ENCODE measurements around the gene MFAP2.

The MFAP2 gene

DNA sequence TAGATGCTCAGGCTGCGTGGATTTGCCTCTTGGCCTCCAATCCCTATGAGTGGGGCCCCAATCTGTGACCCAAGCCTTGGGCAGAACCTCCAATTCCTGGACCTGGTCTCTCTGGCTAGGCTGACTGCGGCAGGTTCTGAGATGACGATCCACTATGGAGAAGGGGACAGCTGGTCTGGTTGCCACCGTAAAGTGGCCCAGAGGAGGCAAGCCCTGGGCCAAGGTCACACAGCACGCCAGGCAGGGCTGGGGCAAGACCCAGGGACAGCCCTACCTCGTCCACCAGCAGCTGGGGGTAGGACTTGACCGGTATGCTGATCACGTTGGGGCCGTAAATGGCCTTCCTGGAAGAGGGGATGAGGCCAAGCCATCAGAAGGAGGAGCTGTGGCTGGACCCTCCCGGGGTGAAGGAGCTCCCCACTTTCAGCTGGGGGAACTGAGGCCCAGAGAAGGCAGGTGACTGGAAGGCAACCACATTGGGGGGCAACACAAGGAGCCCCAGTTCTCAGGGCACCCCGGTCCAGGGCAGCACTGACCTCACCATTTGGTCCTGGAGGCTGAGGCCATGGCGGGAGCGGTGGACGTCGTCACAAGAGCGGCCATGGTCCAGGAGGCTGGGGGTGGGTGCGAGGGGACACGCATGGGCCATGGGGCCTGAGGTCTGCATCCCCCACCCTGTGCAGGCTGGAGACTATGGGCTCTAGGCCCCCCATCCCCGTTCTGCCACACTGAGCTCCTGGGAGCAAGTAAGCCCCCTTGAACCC lies 21.5 kb upstream of the MFAP2 start:
- H3K4me3 ChIP-seq (ENCODE audit: low read length): no peak overlapping the region
- peaks cover 4% of the 10 kb centered on the region for H3K4me1 ChIP-seq (ENCODE audit: insufficient read depth, low read length)
- no peak overlapping the region for H2AFZ ChIP-seq (ENCODE audit: low read depth, low read length)
- H3K27me3 ChIP-seq (ENCODE audit: insufficient read depth, low read length): no peaks in the 10 kb centered on the region
- H3K36me3 ChIP-seq (ENCODE audit: insufficient read depth, low read length): peaks cover 33% of the 10 kb centered on the region
- no peaks in the 10 kb centered on the region for H3K9me3 ChIP-seq (ENCODE audit: low read length)

DNA sequence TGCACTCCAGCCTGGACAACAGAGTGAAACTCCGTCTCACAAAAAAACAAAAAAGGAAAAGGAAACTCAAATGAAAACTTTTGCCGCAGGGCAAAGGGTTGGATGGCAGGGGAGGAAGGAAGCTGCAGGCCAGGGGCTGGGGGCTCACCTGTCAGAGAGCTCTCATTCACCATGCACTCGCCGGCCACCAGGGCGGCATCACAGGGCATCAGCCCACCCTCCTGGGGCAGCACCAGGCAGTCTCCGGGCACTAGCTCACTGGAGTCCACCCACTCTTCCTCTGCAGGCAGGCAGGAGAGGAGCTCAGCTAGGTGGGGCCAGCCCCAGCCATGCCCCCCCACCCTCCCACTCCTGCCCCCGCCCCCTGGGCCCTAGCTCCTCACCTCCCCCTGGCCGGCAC lies 19.4 kb upstream of the MFAP2 start:
- Histone ChIP-seq H2AFZ (ENCODE audit: low read depth, low read length) (no peak overlapping the region), H3K4me1 (ENCODE audit: insufficient read depth, low read length) (peaks cover 4% of the 10 kb centered on the region), H3K36me3 (ENCODE audit: insufficient read depth, low read length) (peaks cover 30% of the 10 kb centered on the region), H3K9me3 (ENCODE audit: low read length) (no peaks in the 10 kb centered on the region), H3K4me3 (ENCODE audit: low read length) (no peak overlapping the region), H3K27me3 (ENCODE audit: insufficient read depth, low read length) (no peaks in the 10 kb centered on the region)

DNA sequence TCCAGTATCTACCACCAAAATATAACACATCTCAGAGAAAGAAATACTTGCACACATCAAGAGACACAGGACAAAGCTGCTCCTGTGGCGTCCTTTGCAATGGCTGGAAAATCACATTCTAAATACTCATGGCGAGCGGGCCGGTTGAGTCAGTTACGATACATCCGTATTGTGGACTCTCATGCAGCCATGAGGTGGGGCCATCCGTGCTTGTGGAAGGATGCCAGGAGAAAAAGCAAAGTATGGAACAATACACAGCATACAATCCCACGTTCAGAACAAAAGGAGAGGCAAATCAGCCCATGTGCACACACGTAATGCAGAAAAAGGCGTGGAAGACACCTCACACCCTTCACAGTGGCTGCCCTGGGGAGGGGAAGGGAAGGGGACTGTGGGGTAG lies 18.2 kb upstream of the MFAP2 start:
- Histone ChIP-seq H3K4me3 (ENCODE audit: low read length) (no peak overlapping the region), H3K9me3 (ENCODE audit: low read length) (no peaks in the 10 kb centered on the region), H3K36me3 (ENCODE audit: insufficient read depth, low read length) (peaks cover 20% of the 10 kb centered on the region), H3K4me1 (ENCODE audit: insufficient read depth, low read length) (peaks cover 4% of the 10 kb centered on the region), H3K27me3 (ENCODE audit: insufficient read depth, low read length) (no peaks in the 10 kb centered on the region), H2AFZ (ENCODE audit: low read depth, low read length) (no peak overlapping the region)

DNA sequence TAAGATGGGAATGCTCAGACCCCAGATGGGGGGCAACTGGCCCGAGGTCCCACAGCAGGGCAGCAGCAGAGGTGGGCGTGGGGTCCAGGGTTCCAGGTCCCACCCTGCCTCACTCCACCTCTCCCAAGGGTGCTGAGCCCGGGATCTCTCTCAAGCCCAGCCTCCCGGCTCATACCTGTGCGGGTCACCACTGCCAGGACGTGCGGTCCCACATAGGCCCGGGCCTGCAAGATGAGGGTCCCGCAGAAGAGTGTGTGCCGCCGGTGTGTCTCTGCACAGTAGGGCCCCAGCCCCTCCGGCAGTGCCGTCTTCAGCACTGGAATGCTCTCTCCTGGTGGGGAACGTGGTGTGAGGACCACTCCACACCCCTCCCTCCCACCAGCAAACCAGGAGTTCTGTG lies 16.4 kb upstream of the MFAP2 start:
- Histone ChIP-seq H2AFZ (ENCODE audit: low read depth, low read length) (no peak overlapping the region), H3K27me3 (ENCODE audit: insufficient read depth, low read length) (no peaks in the 10 kb centered on the region), H3K4me3 (ENCODE audit: low read length) (no peak overlapping the region), H3K9me3 (ENCODE audit: low read length) (no peaks in the 10 kb centered on the region), H3K36me3 (ENCODE audit: insufficient read depth, low read length) (peaks cover 8% of the 10 kb centered on the region), H3K4me1 (ENCODE audit: insufficient read depth, low read length) (peaks cover 4% of the 10 kb centered on the region)

DNA sequence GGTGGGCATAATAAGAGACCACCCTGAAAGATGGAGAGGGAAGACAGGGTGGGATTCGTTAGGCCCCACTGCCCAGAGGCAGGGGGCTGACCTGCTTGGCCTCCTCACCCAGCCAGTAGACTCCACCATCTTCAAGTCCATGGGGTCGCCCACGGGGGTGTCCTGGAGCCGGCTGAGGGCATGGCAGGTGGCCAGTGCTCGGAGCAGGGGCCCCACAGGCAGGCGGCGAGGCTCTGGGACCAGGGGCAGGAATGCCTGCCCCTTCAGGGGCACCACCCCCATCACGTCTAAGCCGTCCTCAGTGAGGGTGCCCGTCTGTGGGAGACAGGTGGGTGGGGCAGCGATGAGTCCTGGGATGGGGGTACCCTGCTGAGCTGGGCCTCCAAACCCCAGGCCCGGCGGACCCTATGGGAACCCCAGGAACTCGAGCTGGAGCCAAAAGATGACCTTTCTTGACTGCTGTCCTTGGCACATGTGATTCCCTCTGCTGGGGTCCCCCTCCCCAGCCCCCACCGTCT lies 13.2 kb upstream of the MFAP2 start:
- H3K27me3 ChIP-seq (ENCODE audit: insufficient read depth, low read length): no peaks in the 10 kb centered on the region
- no peak overlapping the region for H2AFZ ChIP-seq (ENCODE audit: low read depth, low read length)
- no peak overlapping the region for H3K4me3 ChIP-seq (ENCODE audit: low read length)
- H3K36me3 ChIP-seq (ENCODE audit: insufficient read depth, low read length): peaks cover 3% of the 10 kb centered on the region
- no peaks in the 10 kb centered on the region for H3K4me1 ChIP-seq (ENCODE audit: insufficient read depth, low read length)
- no peaks in the 10 kb centered on the region for H3K9me3 ChIP-seq (ENCODE audit: low read length)

DNA sequence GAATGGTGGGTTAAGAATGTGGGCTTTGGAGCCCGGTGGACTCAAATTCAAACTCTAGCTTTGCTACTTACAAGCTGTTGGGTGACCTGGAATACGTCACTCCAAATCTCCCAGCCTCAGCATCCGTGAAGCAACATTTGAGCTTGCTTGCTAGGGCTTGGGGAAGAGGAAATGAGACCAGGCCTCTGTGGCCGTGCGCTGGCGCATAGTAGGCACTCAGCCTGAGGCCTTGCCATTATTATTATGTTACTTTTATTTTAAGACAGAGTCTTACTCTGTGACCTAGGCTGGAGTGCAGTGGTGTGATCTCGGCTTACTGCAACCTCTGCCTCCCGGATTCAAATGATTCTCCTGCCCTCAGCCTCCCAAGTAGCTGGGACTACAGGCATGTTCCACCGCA lies 12.3 kb upstream of the MFAP2 start:
- Histone ChIP-seq H3K36me3 (ENCODE audit: insufficient read depth, low read length) (peaks cover 6% of the 10 kb centered on the region), H3K27me3 (ENCODE audit: insufficient read depth, low read length) (no peaks in the 10 kb centered on the region), H2AFZ (ENCODE audit: low read depth, low read length) (no peak overlapping the region), H3K4me1 (ENCODE audit: insufficient read depth, low read length) (no peaks in the 10 kb centered on the region), H3K4me3 (ENCODE audit: low read length) (no peak overlapping the region), H3K9me3 (ENCODE audit: low read length) (no peaks in the 10 kb centered on the region)

DNA sequence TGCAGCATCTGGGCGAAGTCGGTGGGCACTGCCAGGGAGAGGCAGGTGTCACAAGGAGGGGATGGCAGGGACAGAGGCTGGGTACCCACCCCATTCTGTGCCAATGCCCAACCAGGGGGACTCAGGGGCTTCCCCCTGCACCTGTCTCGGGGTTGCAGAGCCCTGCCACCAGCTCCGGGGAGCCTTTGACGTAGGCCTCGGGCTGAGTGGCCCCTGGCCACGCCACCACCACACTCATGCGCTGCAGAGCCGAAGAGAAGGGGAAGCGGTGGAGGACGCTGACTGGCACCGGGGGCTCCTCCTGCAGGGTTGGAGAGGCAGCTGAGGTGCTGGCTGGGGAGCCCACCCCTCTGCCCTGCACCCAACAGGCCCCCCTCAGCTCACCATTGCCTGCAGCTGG lies 11.7 kb upstream of the MFAP2 start:
- Histone ChIP-seq H3K27me3 (ENCODE audit: insufficient read depth, low read length) (no peaks in the 10 kb centered on the region), H3K4me3 (ENCODE audit: low read length) (no peak overlapping the region), H3K36me3 (ENCODE audit: insufficient read depth, low read length) (peaks cover 9% of the 10 kb centered on the region), H2AFZ (ENCODE audit: low read depth, low read length) (no peak overlapping the region), H3K9me3 (ENCODE audit: low read length) (no peaks in the 10 kb centered on the region), H3K4me1 (ENCODE audit: insufficient read depth, low read length) (no peaks in the 10 kb centered on the region)

DNA sequence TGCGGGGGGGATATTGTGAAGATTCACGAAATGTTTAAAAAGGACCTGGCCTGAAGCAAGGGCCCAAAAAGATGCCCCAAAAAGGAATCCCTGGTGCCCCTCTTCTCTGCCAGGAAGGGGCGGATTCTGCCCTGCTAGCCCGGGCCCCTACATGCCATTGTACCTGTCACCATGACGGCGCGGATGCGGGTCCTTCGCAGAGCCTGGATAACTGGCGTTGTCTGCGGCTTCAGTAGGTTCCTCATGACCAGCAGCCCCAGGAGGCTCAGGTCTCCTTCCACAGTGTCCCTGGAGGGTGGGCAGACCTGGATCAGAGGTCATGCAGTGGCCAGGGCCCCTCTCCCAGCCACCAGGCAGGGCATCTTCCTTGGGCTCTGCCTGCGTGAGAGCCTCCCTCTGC lies 11.2 kb upstream of the MFAP2 start:
- Histone ChIP-seq H2AFZ (ENCODE audit: low read depth, low read length) (no peak overlapping the region), H3K27me3 (ENCODE audit: insufficient read depth, low read length) (no peaks in the 10 kb centered on the region), H3K9me3 (ENCODE audit: low read length) (no peaks in the 10 kb centered on the region), H3K36me3 (ENCODE audit: insufficient read depth, low read length) (peaks cover 13% of the 10 kb centered on the region), H3K4me3 (ENCODE audit: low read length) (no peak overlapping the region), H3K4me1 (ENCODE audit: insufficient read depth, low read length) (no peaks in the 10 kb centered on the region)

DNA sequence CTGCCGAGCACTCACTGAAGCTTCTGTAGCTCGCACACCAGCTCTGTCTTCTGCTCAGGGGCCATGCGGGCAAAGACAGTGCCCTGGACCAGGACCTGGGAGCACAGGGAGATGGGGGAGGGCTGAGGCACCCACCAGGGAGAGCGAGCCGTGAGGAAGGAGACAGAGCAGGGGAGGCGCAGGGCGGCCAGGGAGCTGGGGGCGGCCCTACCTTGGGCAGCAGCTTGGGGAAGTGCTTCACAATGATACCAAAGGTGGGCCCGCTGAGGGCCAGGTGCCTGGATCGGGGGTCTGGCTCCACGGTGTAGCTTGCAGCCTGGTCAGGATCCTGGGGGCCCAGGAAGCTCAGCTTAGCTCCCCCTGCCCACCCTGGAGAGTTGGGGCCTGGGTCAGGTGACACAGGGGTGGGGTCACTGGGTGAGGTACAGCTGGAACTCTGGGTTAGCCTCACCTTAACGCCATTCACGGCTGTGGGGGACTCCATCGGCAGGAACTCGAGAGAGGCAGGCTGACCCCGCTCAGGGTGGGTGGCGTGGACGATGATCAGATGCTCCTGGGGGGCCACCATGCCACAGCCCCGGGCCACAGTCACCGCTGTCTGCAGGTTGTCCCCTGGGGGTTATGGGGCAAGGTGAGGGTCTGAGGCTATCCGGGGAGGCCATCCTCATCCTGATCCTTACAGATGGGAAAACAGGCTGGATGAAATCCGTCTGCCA lies 9.4 kb upstream of the MFAP2 start:
- no peaks in the 10 kb centered on the region for H3K27me3 ChIP-seq (ENCODE audit: insufficient read depth, low read length)
- H3K4me3 ChIP-seq (ENCODE audit: low read length): no peak overlapping the region
- H3K9me3 ChIP-seq (ENCODE audit: low read length): no peaks in the 10 kb centered on the region
- peaks cover 11% of the 10 kb centered on the region for H3K36me3 ChIP-seq (ENCODE audit: insufficient read depth, low read length)
- no peaks in the 10 kb centered on the region for H3K4me1 ChIP-seq (ENCODE audit: insufficient read depth, low read length)
- H2AFZ ChIP-seq (ENCODE audit: low read depth, low read length): no peak overlapping the region

DNA sequence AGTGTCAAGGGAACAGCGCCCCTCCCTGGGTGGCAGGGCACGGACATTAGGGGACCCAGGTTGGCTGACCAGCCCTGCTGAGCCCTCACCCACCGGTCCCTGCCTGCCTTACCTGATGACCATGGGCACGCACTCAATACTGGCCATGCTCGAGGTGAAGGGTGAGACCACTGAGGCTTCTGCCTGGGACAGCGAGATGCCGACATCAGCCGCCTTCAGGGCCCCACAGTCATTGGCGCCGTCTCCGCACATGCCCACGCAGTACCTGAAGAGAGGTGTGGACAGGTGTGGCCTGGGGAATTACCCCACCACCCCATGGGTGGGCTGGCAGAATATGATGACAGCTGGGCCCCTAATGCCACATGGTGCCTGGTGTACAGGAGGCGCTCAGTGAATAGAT lies 7.8 kb upstream of the MFAP2 start:
- Histone ChIP-seq H3K27me3 (ENCODE audit: insufficient read depth, low read length) (no peaks in the 10 kb centered on the region), H3K4me1 (ENCODE audit: insufficient read depth, low read length) (peaks cover 1% of the 10 kb centered on the region), H3K36me3 (ENCODE audit: insufficient read depth, low read length) (peaks cover 11% of the 10 kb centered on the region), H3K9me3 (ENCODE audit: low read length) (no peaks in the 10 kb centered on the region), H2AFZ (ENCODE audit: low read depth, low read length) (no peak overlapping the region), H3K4me3 (ENCODE audit: low read length) (no peak overlapping the region)

DNA sequence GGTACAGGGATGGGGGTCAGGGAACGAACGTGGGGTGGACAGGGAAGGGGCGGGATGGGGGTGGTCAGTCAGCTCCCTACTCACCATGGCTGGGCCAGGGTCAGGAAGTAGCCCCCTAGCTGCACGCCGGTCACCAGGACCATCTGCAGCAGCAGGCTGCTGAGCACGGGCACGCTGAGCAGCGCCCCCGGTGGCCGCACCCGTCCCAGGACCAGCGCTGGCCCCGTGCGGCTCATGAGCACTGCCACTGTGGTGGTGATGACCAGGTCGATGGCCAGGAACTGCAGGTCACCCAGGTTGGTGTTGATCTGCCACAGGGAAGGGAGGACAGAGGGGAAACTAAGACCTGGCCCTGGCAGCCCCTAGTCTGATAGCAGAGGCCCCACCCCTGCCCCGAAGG lies 6.5 kb upstream of the MFAP2 start:
- Histone ChIP-seq H2AFZ (ENCODE audit: low read depth, low read length) (no peak overlapping the region), H3K9me3 (ENCODE audit: low read length) (no peaks in the 10 kb centered on the region), H3K36me3 (ENCODE audit: insufficient read depth, low read length) (peaks cover 11% of the 10 kb centered on the region), H3K27me3 (ENCODE audit: insufficient read depth, low read length) (no peaks in the 10 kb centered on the region), H3K4me3 (ENCODE audit: low read length) (no peak overlapping the region), H3K4me1 (ENCODE audit: insufficient read depth, low read length) (peaks cover 6% of the 10 kb centered on the region)

DNA sequence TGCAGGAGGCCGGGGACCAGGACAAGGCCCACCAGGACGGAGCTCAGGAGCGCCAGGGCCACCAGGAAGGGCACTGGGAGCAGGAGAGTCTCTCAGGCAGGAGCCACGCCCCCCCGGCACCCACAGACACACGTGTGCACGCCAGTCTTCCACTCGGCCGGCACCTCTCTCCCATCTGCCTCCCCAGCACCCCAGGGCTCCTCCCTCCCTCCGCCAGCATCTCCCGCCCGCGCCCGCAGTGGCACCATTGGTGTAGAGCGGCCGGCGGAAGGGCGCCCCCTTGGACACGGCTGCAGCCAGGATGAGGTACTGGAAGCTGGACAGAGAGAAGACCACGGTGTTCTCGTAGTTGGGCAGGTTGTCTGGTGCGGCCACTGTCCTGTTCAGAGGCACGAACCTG lies 6.1 kb upstream of the MFAP2 start:
- H3K36me3 ChIP-seq (ENCODE audit: insufficient read depth, low read length): peaks cover 11% of the 10 kb centered on the region
- H3K9me3 ChIP-seq (ENCODE audit: low read length): no peaks in the 10 kb centered on the region
- H3K27me3 ChIP-seq (ENCODE audit: insufficient read depth, low read length): no peaks in the 10 kb centered on the region
- H3K4me3 ChIP-seq (ENCODE audit: low read length): no peak overlapping the region
- no peak overlapping the region for H2AFZ ChIP-seq (ENCODE audit: low read depth, low read length)
- peaks cover 6% of the 10 kb centered on the region for H3K4me1 ChIP-seq (ENCODE audit: insufficient read depth, low read length)

DNA sequence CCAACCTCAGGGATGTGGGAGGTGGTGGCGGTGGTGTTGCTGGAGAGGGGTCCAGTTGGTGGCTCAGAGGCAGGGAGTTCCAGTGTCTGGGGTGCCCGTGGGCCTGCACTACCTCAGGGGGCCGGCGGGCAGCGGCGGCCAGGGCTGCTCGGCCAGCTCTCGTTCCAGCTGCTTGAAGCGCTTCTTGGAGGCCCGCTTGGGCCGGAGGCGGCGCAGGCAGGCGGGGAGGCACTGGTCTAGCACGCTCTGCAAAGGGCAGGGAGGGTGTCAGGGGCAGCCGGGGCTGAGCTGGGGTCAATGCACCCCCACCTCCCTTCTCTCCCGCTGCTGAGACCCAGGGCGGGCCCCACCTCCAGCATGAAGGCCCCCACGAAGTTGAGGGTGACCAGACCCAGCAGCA lies 5.7 kb upstream of the MFAP2 start:
- Histone ChIP-seq H3K27me3 (ENCODE audit: insufficient read depth, low read length) (no peaks in the 10 kb centered on the region), H3K4me1 (ENCODE audit: insufficient read depth, low read length) (peaks cover 6% of the 10 kb centered on the region), H3K9me3 (ENCODE audit: low read length) (no peaks in the 10 kb centered on the region), H2AFZ (ENCODE audit: low read depth, low read length) (no peak overlapping the region), H3K36me3 (ENCODE audit: insufficient read depth, low read length) (peaks cover 11% of the 10 kb centered on the region), H3K4me3 (ENCODE audit: low read length) (no peak overlapping the region)
